ENCODE results near the gene GTF2F2. TPM values are rescaled to one million over a fixed set of nuclear protein-coding genes. Genes with fewer than 3 reads are reported as not detected.
A peak's percentile ranks its signal among the peaks of the same experiment; 100 is the strongest.
"Not testable (repeated sequence)": the region's sequence is repeated elsewhere in the genome, so short reads cannot be mapped to it uniquely, and the experiment has no call there.

Gene GTF2F2
- total RNA-seq, 1 donor from 2014 or later: 23.6 TPM

DNA sequence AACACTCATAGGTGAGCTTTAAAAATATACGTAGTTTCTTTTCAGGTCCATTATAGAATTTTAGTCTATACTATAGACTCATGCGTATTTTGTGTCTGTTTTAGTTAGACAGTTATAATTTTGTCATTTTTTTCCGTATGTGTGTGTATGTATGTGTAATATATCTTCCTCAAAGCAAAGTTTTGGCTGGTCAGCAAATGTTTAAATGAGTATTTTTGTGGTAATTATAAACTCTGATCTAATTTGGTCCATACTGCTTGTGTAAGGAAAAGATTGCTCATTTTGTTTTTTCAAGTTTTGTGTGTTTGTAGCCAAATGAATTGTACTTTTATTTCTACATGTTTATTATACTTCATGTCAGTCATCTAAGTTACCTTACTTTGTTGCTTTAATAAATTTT is 60.0 kb downstream of the GTF2F2 start:
- DNase-seq: no peak

DNA sequence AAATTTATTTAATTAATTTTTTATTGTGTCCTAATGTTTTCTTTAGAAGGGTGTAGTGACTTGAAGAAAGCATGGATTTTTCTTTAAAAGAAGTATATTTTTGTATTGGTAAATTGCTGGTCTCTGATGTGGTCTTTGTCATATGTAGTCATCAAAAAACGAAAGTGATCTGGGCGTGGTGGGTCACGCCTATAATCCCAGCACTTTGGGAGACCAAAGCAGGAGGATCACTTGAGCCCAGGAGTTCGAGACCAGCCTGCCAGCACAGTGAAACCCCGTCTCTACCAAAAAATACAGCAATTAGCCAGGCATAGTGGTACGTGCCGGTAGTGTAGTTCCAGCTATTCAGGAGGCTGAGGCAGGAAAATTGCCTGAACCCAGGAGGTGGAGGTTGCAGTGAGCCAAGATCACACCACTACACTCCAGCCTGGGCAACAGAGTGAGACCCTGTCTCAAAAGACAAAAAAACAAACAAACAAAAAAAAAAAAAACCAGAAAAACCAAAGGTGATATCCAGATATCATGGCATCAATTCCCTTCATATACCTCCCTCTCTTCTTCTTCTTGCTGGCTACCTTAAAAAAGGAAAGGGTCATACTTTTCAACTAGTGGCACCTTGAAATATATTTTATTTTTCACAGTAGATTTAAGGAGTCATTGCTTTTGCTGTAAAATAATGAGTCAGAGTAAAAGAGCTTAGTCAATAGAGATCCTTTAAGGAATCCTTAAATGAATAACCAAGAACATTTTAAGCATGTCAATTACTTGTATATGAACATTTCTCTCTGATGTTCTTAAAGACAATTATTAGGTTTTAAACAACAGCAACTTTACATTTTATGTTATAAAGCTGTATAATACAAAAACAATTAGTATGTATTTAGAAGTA is 60.6 kb downstream of the GTF2F2 start:
- no peak for DNase-seq

DNA sequence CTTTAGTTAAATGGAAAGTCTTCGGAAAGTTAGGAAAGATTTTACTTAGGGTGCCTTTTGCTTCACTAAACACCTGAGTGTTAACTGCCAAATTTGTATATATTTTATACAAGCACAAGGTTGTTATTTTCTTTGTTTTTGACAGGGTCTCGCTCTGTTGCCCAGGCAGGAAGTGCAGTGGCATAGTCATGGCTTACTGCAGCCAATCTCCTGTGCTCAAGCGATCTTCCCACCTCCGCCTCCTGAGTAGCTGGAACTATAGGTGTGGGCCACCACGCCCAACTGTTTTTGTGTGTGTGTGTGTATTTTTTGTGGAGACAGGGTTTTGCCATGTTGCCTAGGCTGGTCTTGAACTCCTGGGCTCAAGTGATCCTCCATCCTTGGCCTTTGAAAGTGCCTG is 64.4 kb downstream of the GTF2F2 start:
- no peak for DNase-seq

DNA sequence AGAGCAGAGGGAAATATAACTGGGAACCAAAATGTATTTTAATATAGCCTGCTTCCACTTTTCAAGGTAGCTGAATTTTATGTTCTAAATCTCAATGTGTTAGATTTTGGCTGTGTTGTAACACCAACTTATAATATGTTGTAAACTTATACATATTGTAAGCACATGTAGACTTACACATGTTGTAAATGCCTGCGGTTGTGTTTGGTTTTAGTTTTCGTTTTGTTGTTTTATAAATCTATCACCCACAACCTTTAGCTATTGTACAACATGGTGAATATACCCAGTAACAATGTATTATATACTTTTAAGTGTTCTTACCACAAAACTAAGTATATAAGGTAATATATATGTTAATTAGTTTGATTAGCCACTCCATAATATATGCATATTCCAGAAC is 65.0 kb downstream of the GTF2F2 start:
- DNase-seq: no peak

DNA sequence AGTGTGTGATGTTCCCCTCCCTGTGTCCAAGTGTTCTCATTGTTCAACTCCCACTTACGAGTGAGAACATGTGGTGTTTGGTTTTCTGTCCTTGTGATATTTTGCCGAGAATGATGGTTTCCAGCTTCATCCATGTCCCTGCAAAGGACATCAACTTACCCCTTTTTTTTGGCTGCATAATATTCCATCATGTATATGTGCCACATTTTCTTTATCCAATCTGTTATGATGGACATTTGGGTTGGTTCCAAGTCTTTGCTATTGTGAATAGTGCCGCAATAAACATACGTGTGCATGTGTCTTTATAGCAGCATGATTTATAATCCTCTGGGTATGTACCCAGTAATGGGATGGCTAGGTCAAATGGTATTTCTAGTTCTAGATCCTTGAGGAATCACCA is 68.8 kb downstream of the GTF2F2 start:
- DNase-seq: not testable (repeated sequence)

DNA sequence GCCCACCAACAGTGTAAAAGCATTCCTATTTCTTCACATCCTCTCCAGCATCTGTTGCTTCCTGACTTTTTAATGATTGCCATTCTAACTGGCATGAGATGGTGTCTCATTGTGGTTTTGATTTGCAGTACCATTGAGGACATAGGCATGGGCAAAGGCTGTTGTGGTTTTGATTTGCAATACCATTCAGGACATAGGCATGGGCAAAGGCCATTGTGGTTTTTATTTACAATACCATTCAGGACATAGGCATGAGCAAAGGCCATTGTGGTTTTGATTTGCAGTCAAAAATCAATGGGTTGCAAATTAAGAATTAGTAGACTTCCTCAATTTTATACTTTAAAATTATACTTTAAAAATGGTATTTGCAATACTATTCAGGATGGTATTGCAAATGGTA is 69.2 kb downstream of the GTF2F2 start:
- DNase-seq: not testable (repeated sequence)

DNA sequence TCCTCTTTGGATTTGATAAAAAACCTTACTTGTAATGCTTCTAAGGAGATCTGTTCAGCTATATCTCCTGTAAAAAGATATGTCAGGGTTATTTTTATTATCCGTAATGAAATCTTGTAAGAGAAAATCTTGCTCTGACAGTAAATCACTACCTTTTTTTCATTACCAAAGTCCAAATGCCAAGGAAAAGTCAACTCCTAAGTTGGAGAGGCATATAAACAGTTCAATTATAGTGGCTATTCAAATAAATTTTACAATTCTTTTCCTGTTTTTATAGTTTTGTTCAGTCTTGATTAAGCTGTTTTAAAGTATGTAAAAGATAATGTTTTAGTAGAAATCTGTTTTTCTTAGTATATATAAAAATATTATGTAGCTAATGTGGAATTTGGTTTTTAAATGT is 71.6 kb downstream of the GTF2F2 start:
- DNase-seq: no peak

DNA sequence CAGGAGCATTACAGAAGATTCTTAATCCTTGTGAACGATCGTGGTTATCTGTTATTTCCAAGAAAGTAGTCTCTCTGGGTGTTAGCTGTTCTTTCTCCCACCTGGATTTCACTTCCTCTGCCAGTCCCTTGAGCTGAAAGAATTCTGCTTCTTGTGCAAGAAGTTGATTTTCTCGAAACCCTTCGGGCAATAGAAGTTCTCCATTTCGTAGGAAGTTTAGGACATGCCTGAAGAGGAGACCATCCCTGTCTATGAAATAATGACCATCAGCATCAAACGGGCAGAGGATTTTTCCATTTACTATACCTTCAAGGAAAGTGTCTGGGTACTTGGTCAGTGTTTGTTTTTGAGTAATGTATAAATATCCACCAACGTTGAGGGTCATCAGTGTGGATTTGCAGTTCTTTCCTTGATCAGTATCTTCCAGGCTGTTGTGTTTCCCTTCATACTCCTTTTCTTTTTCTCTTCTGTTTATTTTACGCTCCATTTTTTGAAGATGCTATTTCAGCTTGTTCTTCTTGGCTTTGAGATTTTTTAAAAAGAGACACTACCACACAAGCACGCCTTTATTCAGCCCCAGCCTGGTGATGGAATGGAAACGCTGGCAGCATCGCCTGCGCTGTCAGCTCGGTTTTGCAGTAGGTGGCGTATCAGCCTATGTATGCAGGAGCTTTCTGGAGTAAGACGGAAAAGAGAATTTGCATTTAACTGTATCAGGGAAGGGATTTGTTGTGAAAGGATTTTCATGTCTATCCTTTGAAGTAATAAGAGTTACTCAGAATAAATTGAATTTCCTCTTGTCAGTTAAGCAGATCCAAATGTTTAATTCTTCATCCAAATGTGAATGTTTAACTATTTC is 74.0 kb downstream of the GTF2F2 start:
- DNase-seq: peak; percentile 59

DNA sequence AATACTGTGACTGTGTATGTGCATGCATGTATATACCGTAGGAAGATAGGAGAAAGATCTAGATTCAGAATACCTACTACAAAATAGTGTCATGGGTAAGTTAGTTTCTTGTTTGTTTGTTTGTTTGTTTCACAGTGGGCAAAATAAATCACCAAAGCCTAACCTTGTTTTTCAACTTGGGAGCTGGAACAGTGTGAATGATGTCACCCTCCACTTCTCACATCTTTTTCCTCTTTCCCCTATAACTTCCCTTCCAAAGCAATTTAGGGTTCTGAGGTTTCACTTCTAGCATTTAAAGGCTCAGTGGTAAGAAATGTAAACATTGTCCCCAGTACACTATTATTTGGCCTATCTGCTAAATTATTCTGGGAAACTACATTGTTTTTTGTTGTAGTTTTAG is 75.1 kb downstream of the GTF2F2 start:
- no peak for DNase-seq

DNA sequence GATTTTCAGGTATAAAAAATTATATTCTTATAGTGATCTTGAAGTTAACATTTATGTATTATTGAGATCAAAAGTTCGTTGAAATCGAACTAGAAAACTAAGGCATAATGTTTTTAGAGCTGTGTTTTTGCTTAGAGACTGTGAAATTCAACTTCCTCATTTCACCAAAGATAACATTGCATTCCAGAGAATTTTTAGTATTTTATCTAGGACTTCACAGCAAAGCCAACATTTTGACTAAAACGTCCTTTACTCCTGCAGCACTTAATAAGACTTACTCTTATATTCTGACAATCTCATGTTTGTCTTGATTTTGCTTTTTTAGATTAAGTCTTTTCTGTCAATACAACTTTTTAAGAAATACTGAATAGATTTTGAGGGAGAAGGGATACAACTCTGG is 75.8 kb downstream of the GTF2F2 start:
- no peak for DNase-seq

DNA sequence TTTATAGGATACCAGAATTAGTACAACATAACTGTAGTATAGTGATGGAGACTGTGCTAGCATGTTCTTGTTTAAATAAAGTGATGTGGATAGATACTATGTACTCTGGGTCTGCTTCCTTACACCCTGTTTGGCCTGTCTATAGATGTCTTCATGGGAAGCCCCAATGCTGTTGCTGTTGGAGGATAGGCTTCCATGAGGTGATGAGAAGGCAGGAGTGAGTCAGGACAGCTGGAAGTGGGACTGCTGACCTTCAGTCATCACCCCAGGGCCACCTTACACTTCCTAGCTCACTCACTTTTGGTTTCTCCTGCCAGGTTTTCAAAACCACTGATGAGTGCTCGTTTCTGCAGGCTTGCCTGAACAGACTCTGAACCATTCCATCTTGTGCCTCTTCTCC is 76.3 kb downstream of the GTF2F2 start:
- no peak for DNase-seq

DNA sequence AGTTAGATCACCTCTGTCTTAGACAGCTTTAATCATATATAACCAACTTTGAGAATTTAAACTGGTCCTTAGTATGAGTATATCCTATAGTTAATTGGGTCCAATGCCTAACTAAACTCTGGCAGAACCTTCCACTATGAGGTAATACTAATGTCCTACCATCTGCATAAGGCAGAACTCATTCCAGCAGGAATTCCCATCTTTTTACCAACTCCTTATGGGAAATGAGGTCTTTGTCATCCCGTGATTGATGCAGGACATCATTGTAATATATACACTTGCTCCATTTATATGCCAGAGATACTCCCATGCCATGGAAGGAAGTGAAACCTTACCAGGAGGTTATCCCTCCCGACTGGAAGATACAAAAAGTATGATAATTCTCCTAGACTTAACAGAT is 77.7 kb downstream of the GTF2F2 start:
- DNase-seq: no peak

DNA sequence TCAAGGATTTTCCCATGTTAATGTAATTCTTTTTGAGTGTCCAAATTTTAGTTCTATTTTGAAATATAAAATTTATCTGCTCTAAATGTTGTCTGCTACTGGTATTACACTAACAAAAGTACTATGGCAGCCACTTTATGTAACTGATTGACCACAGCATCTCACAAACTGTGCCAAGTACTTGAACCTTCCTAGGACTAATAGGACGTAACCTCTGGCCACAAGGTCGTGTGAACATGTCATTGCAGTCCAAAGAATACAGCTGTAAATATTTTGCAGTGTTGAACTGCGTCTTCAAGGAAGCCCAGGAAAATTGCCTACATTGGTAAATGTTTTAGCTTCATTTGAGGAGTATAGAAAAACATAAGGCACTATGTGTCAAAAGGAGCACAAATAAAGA is 78.6 kb downstream of the GTF2F2 start:
- no peak for DNase-seq

DNA sequence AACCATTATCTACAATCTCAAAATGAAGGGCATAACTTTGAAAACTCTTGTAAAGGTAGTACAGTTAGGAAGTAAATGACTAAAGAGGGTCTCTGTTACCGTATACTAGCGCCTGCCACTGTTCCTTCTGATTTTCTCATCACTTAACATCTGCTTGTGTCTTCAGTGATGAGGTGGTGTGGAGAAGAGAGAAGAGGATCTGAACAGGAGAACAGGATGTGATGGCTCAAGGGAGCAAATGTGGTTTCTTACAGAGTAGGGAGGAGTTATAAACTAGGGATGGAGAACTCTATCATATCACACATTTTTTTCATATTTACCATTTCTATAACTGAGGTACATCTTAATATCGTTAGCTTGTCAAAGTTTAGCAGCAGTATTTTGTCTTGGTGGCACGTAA is 79.4 kb downstream of the GTF2F2 start:
- DNase-seq: no peak

DNA sequence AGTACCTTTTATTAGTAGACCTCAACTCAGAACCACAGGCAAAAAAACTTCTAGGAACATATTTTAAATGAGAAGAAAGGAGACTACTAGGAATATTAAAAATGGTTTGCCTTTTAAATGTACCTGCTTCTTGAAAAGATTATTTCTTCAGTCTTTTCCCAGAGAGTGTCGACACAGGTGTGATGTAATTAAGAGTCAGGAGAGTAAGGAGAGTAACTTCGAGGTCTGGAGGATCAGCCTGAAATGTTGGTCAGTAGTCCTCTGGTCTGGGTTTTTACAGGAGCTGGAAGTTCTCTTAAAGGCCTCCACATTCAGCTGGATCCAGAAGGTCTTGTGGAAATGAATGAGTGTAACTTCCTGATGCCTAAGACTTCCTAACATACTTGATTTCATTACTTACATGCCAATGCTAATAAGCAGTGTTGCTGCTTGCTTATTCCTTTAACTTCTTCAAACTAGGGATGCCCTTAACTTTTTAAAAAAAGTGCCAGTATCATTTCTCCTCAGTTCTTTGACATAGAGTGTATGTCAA is 80.5 kb downstream of the GTF2F2 start, which contains the start of gene KCTD4:
Gene KCTD4, minus strand, starts transcription at position 345 of the 532 bp plus-strand sequence. CDS start 6,478 bp downstream, outside the sequence.
- no peak for DNase-seq

DNA sequence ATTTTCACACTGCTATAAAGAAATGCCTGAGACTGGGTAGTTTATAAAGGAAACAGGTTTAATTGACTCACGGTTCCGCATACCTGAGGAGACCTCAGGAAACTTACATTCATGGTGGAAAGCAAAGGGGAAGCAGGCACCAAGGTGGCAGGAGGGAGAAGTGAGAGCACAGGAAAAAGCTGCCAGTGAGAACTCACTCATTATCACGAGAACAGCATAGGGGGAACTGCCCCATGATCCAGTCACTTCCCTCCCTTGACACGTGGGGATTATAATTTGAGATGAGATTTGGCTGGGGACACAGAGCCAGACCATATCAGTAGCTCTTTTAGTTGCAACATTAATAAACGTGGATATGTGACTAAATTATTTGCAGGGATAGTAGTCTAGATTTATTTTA is 84.8 kb downstream of the GTF2F2 start:
- DNase-seq: no peak

DNA sequence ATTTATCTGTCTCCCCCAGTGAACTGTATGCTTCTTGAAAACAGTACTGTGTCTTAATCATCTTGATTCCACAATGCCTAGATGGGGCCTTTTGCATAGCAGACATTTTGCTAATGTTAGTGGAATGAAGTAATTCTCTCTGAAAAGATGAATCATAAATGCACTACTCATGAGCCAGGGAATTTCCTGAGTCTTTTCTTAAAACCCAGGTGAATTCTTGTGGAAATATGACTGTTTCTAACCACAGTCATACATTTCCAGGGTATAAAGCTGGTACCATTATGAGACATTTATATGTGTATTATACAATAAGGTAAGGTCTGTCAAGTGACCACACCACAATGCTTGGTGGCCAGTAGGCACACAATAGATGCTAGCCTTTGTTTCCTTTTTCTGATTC is 86.0 kb downstream of the GTF2F2 start:
- DNase-seq: no peak

DNA sequence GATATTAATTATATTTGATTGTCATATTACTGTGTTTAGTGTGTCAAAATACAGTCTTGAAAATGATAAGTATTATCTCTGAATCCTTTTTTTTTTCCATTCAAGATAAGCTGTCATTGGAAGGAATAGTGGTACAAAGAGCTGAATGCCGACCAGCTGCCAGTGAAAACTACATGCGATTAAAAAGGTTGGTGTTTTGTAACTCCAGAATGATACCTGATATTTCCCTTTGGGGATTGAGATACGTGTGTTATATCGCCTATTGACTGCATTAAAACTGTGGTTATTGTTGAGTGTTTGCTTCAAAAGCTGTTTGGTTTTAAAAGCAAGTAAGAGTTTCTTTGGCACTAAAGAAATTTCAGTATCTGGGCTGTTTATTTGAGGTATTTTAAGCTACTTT is 87.0 kb downstream of the GTF2F2 start:
- no peak for DNase-seq

DNA sequence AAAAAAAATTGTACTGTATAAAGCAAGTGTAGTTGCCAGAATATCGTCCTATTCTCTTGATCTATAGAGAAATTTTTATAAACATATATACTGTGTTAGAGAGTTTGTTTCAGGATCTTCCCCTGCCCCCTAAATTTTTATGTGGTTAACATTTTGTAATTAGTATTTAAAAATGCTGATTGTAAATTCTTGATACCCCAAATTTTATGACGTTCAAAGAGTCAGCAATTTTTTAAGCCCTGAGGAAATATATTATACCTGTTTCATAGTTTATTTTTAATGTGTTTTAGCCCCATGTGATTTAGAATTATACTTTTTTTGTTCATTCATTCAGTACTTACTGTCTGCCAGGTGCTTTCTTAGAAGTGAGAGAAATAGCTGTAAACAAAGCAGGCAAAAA is 87.8 kb downstream of the GTF2F2 start:
- no peak for DNase-seq

DNA sequence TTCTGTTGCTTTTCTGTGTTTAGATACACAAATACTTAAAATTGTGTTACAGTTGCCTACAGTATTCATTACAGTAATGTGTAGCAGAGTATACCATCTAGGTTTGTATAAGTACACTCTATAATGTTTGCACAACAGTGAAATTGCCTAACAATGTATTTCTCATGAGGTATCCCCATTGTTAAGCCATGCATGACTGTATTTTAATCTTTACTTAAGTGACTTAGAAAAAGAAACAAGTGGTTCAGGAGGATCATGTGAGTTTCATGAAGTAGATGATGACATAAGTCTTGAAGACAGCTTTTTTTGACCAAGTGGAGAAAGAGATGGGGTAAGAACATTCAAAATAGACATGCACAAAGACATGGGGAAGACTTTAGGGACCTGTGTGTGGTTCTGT is 88.9 kb downstream of the GTF2F2 start:
- no peak for DNase-seq

DNA sequence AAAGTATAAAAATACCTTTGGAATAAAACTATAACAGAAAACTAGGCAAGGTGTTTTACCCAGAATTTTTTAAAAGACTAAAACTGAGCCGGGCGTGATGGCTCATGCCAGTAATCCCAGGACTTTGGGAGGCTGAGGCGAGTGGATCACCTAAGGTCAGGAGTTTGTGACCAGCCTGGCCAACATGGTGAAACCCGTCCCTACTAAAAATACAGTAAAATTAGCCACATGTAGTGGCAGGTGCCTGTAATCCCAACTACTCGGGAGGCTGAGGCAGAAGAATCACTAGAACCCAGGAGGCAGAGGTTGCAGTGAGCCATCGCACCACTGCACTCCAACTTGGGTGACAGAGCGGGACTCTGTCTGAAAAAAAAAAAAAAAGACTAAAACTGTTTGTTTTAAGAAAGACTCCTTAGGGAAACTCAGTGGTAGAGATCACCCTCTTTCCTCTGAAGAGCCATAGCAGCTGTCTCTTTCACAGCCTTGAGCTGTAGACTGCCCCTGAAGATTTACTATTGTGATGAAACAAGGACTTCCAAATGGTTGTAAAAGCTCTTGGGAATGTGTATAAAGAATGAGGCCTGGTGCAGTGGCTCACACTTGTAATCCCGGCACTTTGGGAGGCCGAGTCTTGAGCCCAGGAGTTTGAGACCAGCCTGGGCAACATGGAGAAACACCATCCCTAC is 95.2 kb downstream of the GTF2F2 start:
- DNase-seq: no peak

DNA sequence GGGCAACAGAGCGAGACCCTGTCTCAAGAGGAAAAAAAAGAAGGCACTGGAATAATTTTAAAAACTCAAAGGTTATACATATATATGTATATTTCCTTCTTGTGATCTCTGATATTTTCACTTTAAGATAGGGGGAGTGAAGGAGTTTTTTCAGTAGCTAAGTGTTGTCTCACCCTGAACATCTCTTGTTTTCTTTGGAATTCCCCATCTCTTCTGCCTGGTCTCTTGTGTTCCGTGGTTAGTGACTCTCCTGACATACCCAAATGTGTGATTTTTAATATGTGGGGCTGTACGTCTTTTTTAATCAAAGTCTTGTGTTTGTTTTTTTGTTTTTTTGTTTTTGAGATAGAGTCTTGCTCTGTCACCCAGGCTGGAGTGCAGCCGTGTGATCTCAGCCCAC is 95.9 kb downstream of the GTF2F2 start:
- DNase-seq: no peak

DNA sequence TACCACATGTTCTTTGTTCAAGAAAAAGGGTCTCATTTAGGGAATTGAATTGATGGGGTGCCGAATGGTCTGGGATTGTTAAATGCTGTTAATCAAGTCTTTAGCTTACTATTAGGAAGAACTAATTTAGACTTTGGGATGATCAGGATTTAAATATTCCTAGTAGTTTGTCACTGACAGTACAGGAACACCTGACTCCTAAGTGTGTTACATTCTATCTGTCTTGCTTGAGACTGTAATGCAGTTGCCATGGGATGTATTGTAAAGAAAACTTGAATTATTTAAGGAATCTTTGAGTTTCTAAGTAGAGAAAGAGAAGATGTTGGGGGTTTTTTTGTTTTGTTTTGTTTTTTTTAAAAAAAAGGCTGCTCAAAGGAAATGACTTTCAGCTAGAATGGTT is 98.4 kb downstream of the GTF2F2 start:
- DNase-seq: no peak
